A673 (cell line): ENCODE data around the gene GNGT2. TPM values are rescaled to one million over a fixed set of nuclear protein-coding genes. Genes with fewer than 3 reads are reported as not detected.

Source experiments
- BruUV-seq: library from RNA; stranded (reverse); fragments of 400-500 nt; replicated peaks from 2 replicates; lab custom pipeline; 2021; lab: Mats Ljungman, UMichigan
- CTCF ChIA-PET: fragments of 300-600 bp; sonication (Branson Sonifier 250); formaldehyde crosslinking; loops from one replicate; lab custom pipeline; 2022; ENCODE audit warnings: antibody characterized with exemption; lab: Charles Lee
- POLR2A ChIA-PET: fragments of 300-600 bp; sonication (Branson Sonifier 250); formaldehyde crosslinking; loops from one replicate; lab custom pipeline; 2022; ENCODE audit warnings: antibody characterized with exemption; ENCODE audit not compliant: low non-redundant PET; lab: Charles Lee
- DNase-seq: peaks from one replicate; pipeline ENCODE4 v3.0.0-alpha.2; 2015; ENCODE audit warnings: low spot score
- H3K27ac ChIP-seq: fragments of 200-600 bp; sonication (generic); 2 replicates; pipeline ENCODE4 v1.5.1; 2016; ENCODE audit warnings: mixed run types, low read depth, mild to moderate bottlenecking, mixed read lengths, antibody characterized with exemption, low read length; ENCODE audit not compliant: poor library complexity, severe bottlenecking
- H3K27me3 ChIP-seq: fragments of 200-600 bp; sonication (generic); replicated peaks from 2 replicates; pipeline ENCODE4 v1.6.1; 2017; ENCODE audit warnings: mixed run types, low read depth, mild to moderate bottlenecking, mixed read lengths, antibody characterized with exemption, low read length; ENCODE audit not compliant: insufficient read depth, poor library complexity
- H3K36me3 ChIP-seq: fragments of 200-600 bp; sonication (generic); 2 replicates; pipeline ENCODE4 v1.6.1; 2016; ENCODE audit warnings: mixed run types, mild to moderate bottlenecking, mixed read lengths, antibody characterized with exemption, low read length; ENCODE audit not compliant: insufficient read depth, poor library complexity, severe bottlenecking
- H3K4me1 ChIP-seq: fragments of 200-600 bp; sonication (generic); 2 replicates; pipeline ENCODE4 v1.6.1; 2017; ENCODE audit warnings: mixed run types, mild to moderate bottlenecking, mixed read lengths, antibody characterized with exemption, low read length; ENCODE audit not compliant: insufficient read depth, poor library complexity, severe bottlenecking
- H3K4me3 ChIP-seq: fragments of 200-600 bp; sonication (generic); 2 replicates; pipeline ENCODE4 v1.5.1; 2016; ENCODE audit warnings: low read depth, mixed run types, mild to moderate bottlenecking, mixed read lengths, low read length; ENCODE audit not compliant: poor library complexity, severe bottlenecking
- H3K9me3 ChIP-seq: fragments of 200-600 bp; sonication (generic); 2 replicates; pipeline ENCODE4 v1.6.1; 2016; ENCODE audit warnings: mixed run types, low read depth, mild to moderate bottlenecking, mixed read lengths, antibody characterized with exemption, low read length; ENCODE audit not compliant: poor library complexity, severe bottlenecking
- CTCF ChIP-seq: fragments of 300-800, 200-600 bp; sonication (generic); conservative IDR thresholded peaks from 2 replicates; pipeline ENCODE4 v1.5.1; 2017; ENCODE audit warnings: low read depth, mild to moderate bottlenecking, antibody characterized with exemption, low read length, moderate library complexity, mixed read lengths
- EZH2 ChIP-seq: fragments of 200-600 bp; sonication (generic); IDR thresholded peaks from 2 replicates; pipeline ENCODE4 v1.6.1; 2017; ENCODE audit warnings: borderline replicate concordance, low read depth, mild to moderate bottlenecking, mixed read lengths, antibody characterized with exemption, low read length; ENCODE audit not compliant: poor library complexity, severe bottlenecking
- intact Hi-C: fragments of 100-400 bp; cut with micrococcal nuclease; formaldehyde crosslinking; loops from one replicate; pipeline ENCODE4 v1.10.0; 2022; ENCODE audit not compliant: unreplicated experiment
- total RNA-seq: library from RNA; stranded (reverse); gene quantifications from 2 replicates; pipeline ENCODE4 v1.2.3, GENCODE V29; 2021

GNGT2 gene
- total RNA-seq, 1 experiment from 2014 or later, result 9.6 TPM

GRCh38 chr17:49183801-49184200 lies 26.6 kb downstream of the GNGT2 start:
- H3K4me3 ChIP-seq, result no peak overlapping the region
- no peak overlapping the region for H3K27ac ChIP-seq
- POLR2A ChIA-PET, result interaction anchor here (0.6 kb wide), 1 partner anchor 14 kb away, joined by 3 read pairs; no protein-coding TSS in a partner anchor
- no peak for DNase-seq
- no peaks in the 10 kb centered on the region for H3K9me3 ChIP-seq
- H3K36me3 ChIP-seq, result no peaks in the 10 kb centered on the region
- no TSS peak for BruUV-seq
- TF ChIP-seq EZH2, result no peak
- no peak for TF ChIP-seq CTCF
- H3K27me3 ChIP-seq, result no peaks in the 10 kb centered on the region
- no peaks in the 10 kb centered on the region for H3K4me1 ChIP-seq
- intact Hi-C loops, result no loop called here
- CTCF ChIA-PET, result no interaction called here

- Histone ChIP-seq H3K4me3 (no peak overlapping the region), H3K4me1 (no peaks in the 10 kb centered on the region), H3K27me3 (no peaks in the 10 kb centered on the region), H3K36me3 (no peaks in the 10 kb centered on the region), H3K27ac (no peak overlapping the region), H3K9me3 (no peaks in the 10 kb centered on the region)
- TF ChIP-seq CTCF, result no peak
- TF ChIP-seq EZH2, result no peak
- POLR2A ChIA-PET, result interaction anchor here (0.6 kb wide), 2 partner anchors 14 to 252 kb away, joined by 3 read pairs; no protein-coding TSS in a partner anchor
- intact Hi-C loops, result no loop called here
- CTCF ChIA-PET, result no interaction called here
- no peak for DNase-seq
- no TSS peak for BruUV-seq
Measured at GRCh38 chr17:49183341-49183740, 27.0 kb downstream of the GNGT2 start.

- ChIA-PET CTCF (no interaction called here), POLR2A (no interaction called here)
- DNase-seq, result no peak
- no peak for TF ChIP-seq EZH2
- TF ChIP-seq CTCF, result no peak
- intact Hi-C loops, result loop anchor here (2.0 kb wide), 1 partner anchor 214 kb away; no protein-coding TSS in a partner anchor
- no peak overlapping the region for H3K27ac ChIP-seq
- BruUV-seq, result no TSS peak
- H3K36me3 ChIP-seq, result no peaks in the 10 kb centered on the region
- no peaks in the 10 kb centered on the region for H3K4me1 ChIP-seq
- peaks cover 8% of the 10 kb centered on the region for H3K9me3 ChIP-seq
- no peak overlapping the region for H3K4me3 ChIP-seq
- H3K27me3 ChIP-seq, result no peaks in the 10 kb centered on the region
Measured at GRCh38 chr17:49180998-49181635, 29.3 kb downstream of the GNGT2 start.
